ENCODE results near the gene SREBF2.

SREBF2 gene

GRCh38 chr22:41832553-41833368 is at the start of gene SREBF2:
Gene SREBF2 (plus strand): TSS chr22:41833105. CDS start chr22:41833271, 166 bp downstream.
- peak; percentile 98 for DNase-seq (ENCODE audit: low spot score)

GRCh38 chr22:41787331-41787730 is 45.6 kb upstream of the SREBF2 start:
- DNase-seq (ENCODE audit: low spot score), result no peak

- DNase-seq (ENCODE audit: low spot score), result no peak
Observed at GRCh38 chr22:41793871-41794270, 39.0 kb upstream of the SREBF2 start.

GRCh38 chr22:41798736-41799135 is 34.2 kb upstream of the SREBF2 start:
- no peak for DNase-seq (ENCODE audit: low spot score)

GRCh38 chr22:41799486-41800347 is 33.2 kb upstream of the SREBF2 start:
- no peak for DNase-seq (ENCODE audit: low spot score)

GRCh38 chr22:41800348-41801146 is 32.4 kb upstream of the SREBF2 start, which contains the start of gene CCDC134:
Gene CCDC134 (plus strand): TSS chr22:41800679. CDS start chr22:41808891, 8,212 bp downstream.
- peak; percentile 90 for DNase-seq (ENCODE audit: low spot score)

- DNase-seq (ENCODE audit: low spot score), result no peak
Observed at GRCh38 chr22:41801147-41801819, 31.6 kb upstream of the SREBF2 start.

GRCh38 chr22:41801886-41802285 is 31.0 kb upstream of the SREBF2 start:
- no peak for DNase-seq (ENCODE audit: low spot score)

GRCh38 chr22:41805639-41806038 is 27.3 kb upstream of the SREBF2 start:
- no peak for DNase-seq (ENCODE audit: low spot score)

GRCh38 chr22:41808400-41808799 is 24.5 kb upstream of the SREBF2 start:
- DNase-seq (ENCODE audit: low spot score), result no peak

GRCh38 chr22:41810022-41810421 is 22.9 kb upstream of the SREBF2 start:
- no peak for DNase-seq (ENCODE audit: low spot score)

- no peak for DNase-seq (ENCODE audit: low spot score)
Observed at GRCh38 chr22:41812805-41813545, 19.9 kb upstream of the SREBF2 start.

GRCh38 chr22:41813726-41814410 is 19.0 kb upstream of the SREBF2 start:
- DNase-seq (ENCODE audit: low spot score), result no peak

GRCh38 chr22:41815716-41816115 is 17.2 kb upstream of the SREBF2 start:
- DNase-seq (ENCODE audit: low spot score), result no peak

- no peak for DNase-seq (ENCODE audit: low spot score)
Observed at GRCh38 chr22:41816241-41816640, 16.7 kb upstream of the SREBF2 start.

- DNase-seq (ENCODE audit: low spot score), result no peak
Observed at GRCh38 chr22:41816871-41817270, 16.0 kb upstream of the SREBF2 start.

- DNase-seq (ENCODE audit: low spot score), result no peak
Observed at GRCh38 chr22:41818011-41818410, 14.9 kb upstream of the SREBF2 start.

GRCh38 chr22:41818596-41818995 is 14.3 kb upstream of the SREBF2 start:
- no peak for DNase-seq (ENCODE audit: low spot score)

GRCh38 chr22:41819257-41819656 is 13.6 kb upstream of the SREBF2 start:
- no peak for DNase-seq (ENCODE audit: low spot score)

GRCh38 chr22:41820447-41820846 is 12.5 kb upstream of the SREBF2 start:
- no peak for DNase-seq (ENCODE audit: low spot score)
